AG09319 (cell line): ENCODE results near the gene SCN5A.

Experiments used
- DNase-seq: peaks from one replicate; pipeline ENCODE4 v3.0.0-alpha.2; 2010; ENCODE audit warnings: low read depth; ENCODE audit errors: extremely low read depth
- CTCF ChIP-seq: IDR thresholded peaks from 2 replicates; pipeline ENCODE4 v1.5.1; 2011; ENCODE audit warnings: low read depth, mild to moderate bottlenecking, inconsistent platforms, low read length, moderate library complexity

Gene SCN5A

GRCh38 chr3:38564631-38565338, 84.7 kb downstream of the SCN5A start:
- TF ChIP-seq CTCF: no peak
- DNase-seq: no peak

- no peak for TF ChIP-seq CTCF
- no peak for DNase-seq
Observed at GRCh38 chr3:38563886-38564270, 85.6 kb downstream of the SCN5A start.

GRCh38 chr3:38563070-38563885, 86.2 kb downstream of the SCN5A start:
- no peak for DNase-seq
- TF ChIP-seq CTCF: no peak

- DNase-seq: no peak
- TF ChIP-seq CTCF: no peak
Observed at GRCh38 chr3:38562467-38562925, 87.0 kb downstream of the SCN5A start.

GRCh38 chr3:38561746-38562466, 87.6 kb downstream of the SCN5A start:
- no peak for TF ChIP-seq CTCF
- no peak for DNase-seq

- no peak for TF ChIP-seq CTCF
- DNase-seq: no peak
Observed at GRCh38 chr3:38560996-38561717, 88.3 kb downstream of the SCN5A start.
